ENCODE results near the gene EVI2B.

- no peak for TF ChIP-seq CTCF (conservative IDR thresholded peaks at IDR 0.05; ENCODE audit: low read depth, low read length)
- TF ChIP-seq EZH2 (IDR thresholded peaks at IDR 0.05; ENCODE audit: low read length, unreplicated experiment), result no peak
These were observed 20.3 kb downstream of the EVI2B start for GRCh38 chr17:31293581-31293980.

Data from PC-3 (cell line).